Lower lobe of right lung (tissue), 2 donors: ENCODE data around the gene HNF1B. TPM values are rescaled to one million over a fixed set of nuclear protein-coding genes. Genes with fewer than 3 reads are reported as not detected.

Experiments used
- ATAC-seq, 2 donors: fragments of 200-7000 bp; cut with Tn5 transposase; one replicate each; pipeline ENCODE4 v1.9.1; 2020 to 2022; ENCODE audit warnings: mild to moderate bottlenecking in 2 of 2, moderate library complexity in 2 of 2
- DNase-seq: peaks from one replicate; pipeline ENCODE4 v3.0.0-alpha.2; 2020
- H3K27ac ChIP-seq: fragments of 200-600 bp; one replicate; pipeline ENCODE4 v1.8.0; 2022
- H3K27me3 ChIP-seq: fragments of 200-600 bp; one replicate; pipeline ENCODE4 v1.8.0; 2022; ENCODE audit warnings: low read depth
- H3K36me3 ChIP-seq: fragments of 200-600 bp; one replicate; pipeline ENCODE4 v1.8.0; 2022; ENCODE audit warnings: mild to moderate bottlenecking
- H3K4me1 ChIP-seq: fragments of 200-600 bp; one replicate; pipeline ENCODE4 v1.8.0; 2022
- H3K4me3 ChIP-seq: fragments of 200-600 bp; one replicate; pipeline ENCODE4 v1.8.0; 2022; ENCODE audit warnings: mild to moderate bottlenecking
- H3K9me3 ChIP-seq: fragments of 200-600 bp; one replicate; pipeline ENCODE4 v1.8.0; 2022
- CTCF ChIP-seq: fragments of 200-600 bp; IDR thresholded peaks from one replicate; pipeline ENCODE4 v1.8.0; 2022; ENCODE audit warnings: antibody characterized with exemption, mild to moderate bottlenecking
- intact Hi-C: fragments of 100-400 bp; cut with DNase I; formaldehyde crosslinking; loops from one replicate; pipeline ENCODE4 v1.11.0; 2022
- total RNA-seq: library from RNA; stranded (reverse); fragmentation: NEBNext Ultra II Directional; extraction: Animal tissue kit (Norgen Biotek cat#: 25700); gene quantifications from one replicate; pipeline ENCODE4 v1.2.1, GENCODE V29; 2021
- donor health status: DM: no; HTN: yes; CAD: no; lungs with severe emphysema.

The HNF1B gene
- total RNA-seq, 1 donor from 2014 or later: 15.2 TPM

- no peak for DNase-seq
- Histone ChIP-seq H3K4me3 (no peak overlapping the region), H3K27me3 (no peaks in the 10 kb centered on the region), H3K4me1 (no peaks in the 10 kb centered on the region), H3K36me3 (no peaks in the 10 kb centered on the region), H3K27ac (no peak overlapping the region), H3K9me3 (no peaks in the 10 kb centered on the region)
- peak; percentile 17 for TF ChIP-seq CTCF
- intact Hi-C loops: no loop called here
- ATAC-seq: peak in 1 of 2 donors; percentile 42
Measured at GRCh38 chr17:37650419-37651003, 94.3 kb downstream of the HNF1B start.

GRCh38 chr17:37648555-37648954 lies 96.3 kb downstream of the HNF1B start:
- H3K4me3 ChIP-seq: no peak overlapping the region
- H3K27ac ChIP-seq: no peak overlapping the region
- intact Hi-C loops: no loop called here
- no peaks in the 10 kb centered on the region for H3K36me3 ChIP-seq
- peaks cover 5% of the 10 kb centered on the region for H3K4me1 ChIP-seq
- H3K9me3 ChIP-seq: no peaks in the 10 kb centered on the region
- TF ChIP-seq CTCF: no peak
- no peaks in the 10 kb centered on the region for H3K27me3 ChIP-seq
- DNase-seq (no peak), ATAC-seq (peak in 1 of 2 donors; percentile 21)

- ATAC-seq: no peak
- TF ChIP-seq CTCF: no peak
- H3K4me3 ChIP-seq: no peak overlapping the region
Measured at GRCh38 chr17:37647856-37648255, 97.0 kb downstream of the HNF1B start.

GRCh38 chr17:37643869-37644268 lies 101.0 kb downstream of the HNF1B start:
- Histone ChIP-seq H3K4me3 (peak overlapping the region; percentile 77), H3K4me1 (peaks cover 27% of the 10 kb centered on the region), H3K36me3 (peaks cover 27% of the 10 kb centered on the region), H3K27me3 (no peaks in the 10 kb centered on the region), H3K9me3 (no peaks in the 10 kb centered on the region), H3K27ac (peak overlapping the region; percentile 86)
- ATAC-seq: peak; percentile 25 to 61
- intact Hi-C loops: no loop called here
- no peak for TF ChIP-seq CTCF
- DNase-seq: no peak

More at GRCh38 chr17:37647856-37648255, 97.0 kb downstream of the HNF1B start:
- Histone ChIP-seq H3K36me3 (no peaks in the 10 kb centered on the region), H3K4me1 (peaks cover 7% of the 10 kb centered on the region), H3K27ac (no peak overlapping the region), H3K9me3 (no peaks in the 10 kb centered on the region), H3K27me3 (no peaks in the 10 kb centered on the region)
- intact Hi-C loops: no loop called here
- DNase-seq: no peak

GRCh38 chr17:37643118-37643766 lies 101.6 kb downstream of the HNF1B start, which contains the start of gene DDX52:
Gene DDX52, minus strand, starts transcription at chr17:37643446. Its CDS starts 26 bp downstream, at chr17:37643420.
- Histone ChIP-seq H3K27ac (peak within 1 kb of the TSS; percentile 86), H3K4me1 (peaks cover 27% of the 10 kb centered on the region)
- intact Hi-C loops: no loop called here

More at GRCh38 chr17:37643118-37643766, 101.6 kb downstream of the HNF1B start, which contains the start of gene DDX52:
- H3K4me3 ChIP-seq: peak within 1 kb of the TSS; percentile 77
- ATAC-seq (peak; percentile 98 to 100), DNase-seq (peak; percentile 95)
- H3K36me3 ChIP-seq: peaks cover 32% of the 10 kb centered on the region
- no peaks in the 10 kb centered on the region for H3K27me3 ChIP-seq
- TF ChIP-seq CTCF: no peak
- H3K9me3 ChIP-seq: no peaks in the 10 kb centered on the region
